Measurements from ENCODE around the gene TUBGCP2. TPM values are rescaled to one million over a fixed set of nuclear protein-coding genes. Genes with fewer than 3 reads are reported as not detected.

Gene TUBGCP2
- total RNA-seq, 1 experiment from 2014 or later = 92.2 TPM

- Histone ChIP-seq H3K27me3 (replicated peaks; ENCODE audit: control insufficient read depth, insufficient read depth, low read length) (no peaks in the 10 kb centered on the region), H3K36me3 (ENCODE audit: control insufficient read depth, insufficient read depth, low read length) (no peaks in the 10 kb centered on the region), H3K4me1 (peaks cover 10% of the 10 kb centered on the region), H3K9me3 (no peaks in the 10 kb centered on the region), H3K4me3 (ENCODE audit: low read depth, low read length) (no peak overlapping the region)
- no peaks in the 10 kb centered on the region for H3K27me3 Mint-ChIP-seq (ENCODE audit: insufficient read depth, unreplicated experiment)
- intact Hi-C loops (cut with micrococcal nuclease; ENCODE audit: unreplicated experiment) = no loop called here
- H3K4me3 Mint-ChIP-seq (ENCODE audit: unreplicated experiment) = no peak overlapping the region
- no peak for TF ChIP-seq CTCF (IDR thresholded peaks at IDR 0.05; ENCODE audit: insufficient read depth in 1 of 2, low read depth in 1 of 2, low read length in 1 of 2, severe bottlenecking in 1 of 2, unreplicated experiment in 1 of 2)
- H3K27ac Mint-ChIP-seq (ENCODE audit: unreplicated experiment) = no peak overlapping the region
- POLR2A ChIA-PET = no interaction called here
- H3K36me3 Mint-ChIP-seq (ENCODE audit: insufficient read depth, unreplicated experiment) = no peaks in the 10 kb centered on the region
- H3K4me1 Mint-ChIP-seq (ENCODE audit: low read depth, unreplicated experiment) = peaks cover 8% of the 10 kb centered on the region
- DNase-seq = no peak
- CTCF ChIA-PET = interaction anchor here (0.7 kb wide), 1 partner anchor 9 kb away, joined by 3 read pairs; no protein-coding TSS in a partner anchor
- BruUV-seq (replicated peaks) = no TSS peak
- H3K9me3 Mint-ChIP-seq (ENCODE audit: unreplicated experiment) = no peaks in the 10 kb centered on the region
Measured at GRCh38 chr10:133252223-133252552, 56.5 kb downstream of the TUBGCP2 start.

GRCh38 chr10:133251388-133252222 lies 57.1 kb downstream of the TUBGCP2 start:
- Histone ChIP-seq H3K27me3 (replicated peaks; ENCODE audit: control insufficient read depth, insufficient read depth, low read length) (no peaks in the 10 kb centered on the region), H3K4me1 (peaks cover 12% of the 10 kb centered on the region), H3K9me3 (no peaks in the 10 kb centered on the region), H3K4me3 (ENCODE audit: low read depth, low read length) (no peak overlapping the region), H3K36me3 (ENCODE audit: control insufficient read depth, insufficient read depth, low read length) (no peaks in the 10 kb centered on the region)
- POLR2A ChIA-PET = no interaction called here
- CTCF ChIA-PET = interaction anchor here (0.7 kb wide), 1 partner anchor 10 kb away, joined by 3 read pairs; no protein-coding TSS in a partner anchor
- no peaks in the 10 kb centered on the region for H3K9me3 Mint-ChIP-seq (ENCODE audit: unreplicated experiment)
- DNase-seq = no peak
- no TSS peak for BruUV-seq (replicated peaks)
- intact Hi-C loops (cut with micrococcal nuclease; ENCODE audit: unreplicated experiment) = no loop called here
- H3K4me1 Mint-ChIP-seq (ENCODE audit: low read depth, unreplicated experiment) = peaks cover 7% of the 10 kb centered on the region
- H3K27ac Mint-ChIP-seq (ENCODE audit: unreplicated experiment) = no peak overlapping the region
- H3K4me3 Mint-ChIP-seq (ENCODE audit: unreplicated experiment) = no peak overlapping the region
- no peaks in the 10 kb centered on the region for H3K27me3 Mint-ChIP-seq (ENCODE audit: insufficient read depth, unreplicated experiment)
- H3K36me3 Mint-ChIP-seq (ENCODE audit: insufficient read depth, unreplicated experiment) = no peaks in the 10 kb centered on the region
- no peak for TF ChIP-seq CTCF (IDR thresholded peaks at IDR 0.05; ENCODE audit: insufficient read depth in 1 of 2, low read depth in 1 of 2, low read length in 1 of 2, severe bottlenecking in 1 of 2, unreplicated experiment in 1 of 2)

GRCh38 chr10:133249975-133250754 lies 58.5 kb downstream of the TUBGCP2 start:
- H3K27me3 Mint-ChIP-seq (ENCODE audit: insufficient read depth, unreplicated experiment) = no peaks in the 10 kb centered on the region
- H3K4me3 Mint-ChIP-seq (ENCODE audit: unreplicated experiment) = no peak overlapping the region
- H3K4me1 Mint-ChIP-seq (ENCODE audit: low read depth, unreplicated experiment) = peaks cover 7% of the 10 kb centered on the region
- H3K9me3 Mint-ChIP-seq (ENCODE audit: unreplicated experiment) = no peaks in the 10 kb centered on the region
- TF ChIP-seq CTCF (IDR thresholded peaks at IDR 0.05; ENCODE audit: insufficient read depth in 1 of 2, low read depth in 1 of 2, low read length in 1 of 2, severe bottlenecking in 1 of 2, unreplicated experiment in 1 of 2) = no peak
- no TSS peak for BruUV-seq (replicated peaks)
- no peaks in the 10 kb centered on the region for H3K36me3 Mint-ChIP-seq (ENCODE audit: insufficient read depth, unreplicated experiment)
- Histone ChIP-seq H3K4me1 (peaks cover 26% of the 10 kb centered on the region), H3K4me3 (ENCODE audit: low read depth, low read length) (no peak overlapping the region), H3K27me3 (replicated peaks; ENCODE audit: control insufficient read depth, insufficient read depth, low read length) (no peaks in the 10 kb centered on the region), H3K9me3 (no peaks in the 10 kb centered on the region), H3K36me3 (ENCODE audit: control insufficient read depth, insufficient read depth, low read length) (no peaks in the 10 kb centered on the region)
- no peak overlapping the region for H3K27ac Mint-ChIP-seq (ENCODE audit: unreplicated experiment)
- intact Hi-C loops (cut with micrococcal nuclease; ENCODE audit: unreplicated experiment) = loop anchor here (5.0 kb wide), 1 partner anchor 57 kb away; the partner anchor contains the start of genes TUBGCP2 and ZNF511
- no peak for DNase-seq
- ChIA-PET CTCF (no interaction called here), POLR2A (no interaction called here)
